HuH-7.5 (cell line): ENCODE data around the gene BRD3OS.
"Not testable (repeated sequence)": the region's sequence is repeated elsewhere in the genome, so short reads cannot be mapped to it uniquely, and the experiment has no call there.

Source experiments
- DNase-seq: peaks from one replicate; pipeline ENCODE4 v3.0.0; 2011; ENCODE audit warnings: low spot score

Gene BRD3OS

GRCh38 chr9:134063571-134064450 is 38.5 kb downstream of the BRD3OS start:
- no peak for DNase-seq

GRCh38 chr9:134064711-134065110 is 39.4 kb downstream of the BRD3OS start:
- DNase-seq = no peak

GRCh38 chr9:134065612-134066419 is 40.5 kb downstream of the BRD3OS start:
- DNase-seq = peak; percentile 86

- peak; percentile 65 for DNase-seq
Observed at GRCh38 chr9:134066526-134066912, 41.2 kb downstream of the BRD3OS start.

GRCh38 chr9:134066913-134067851 is 41.9 kb downstream of the BRD3OS start:
- peak; percentile 60 for DNase-seq

GRCh38 chr9:134067904-134068743 is 42.8 kb downstream of the BRD3OS start, which contains the start of gene BRD3:
BRD3 (minus strand) TSS chr9:134068026; CDS start chr9:134053477, 14,549 bp downstream.
- peak; percentile 99 for DNase-seq

- DNase-seq = no peak
Observed at GRCh38 chr9:134068744-134069479, 43.6 kb downstream of the BRD3OS start.

- DNase-seq = no peak
Observed at GRCh38 chr9:134069480-134070399, 44.5 kb downstream of the BRD3OS start.

- no peak for DNase-seq
Observed at GRCh38 chr9:134071149-134071548, 45.9 kb downstream of the BRD3OS start.

GRCh38 chr9:134072683-134073082 is 47.4 kb downstream of the BRD3OS start:
- not testable (repeated sequence) for DNase-seq

GRCh38 chr9:134073500-134073899 is 48.2 kb downstream of the BRD3OS start:
- DNase-seq = no peak

GRCh38 chr9:134075689-134076088 is 50.4 kb downstream of the BRD3OS start:
- not testable (repeated sequence) for DNase-seq

- DNase-seq = no peak
Observed at GRCh38 chr9:134076644-134077043, 51.4 kb downstream of the BRD3OS start.
